Fibroblast of pulmonary artery (primary cell): ENCODE data around the gene LRRC26.

Experiments used
- DNase-seq: peaks from one replicate; pipeline ENCODE4 v3.0.0-alpha.2; 2010; ENCODE audit warnings: low read depth
- H3K4me3 ChIP-seq: replicated peaks from 2 replicates; pipeline ENCODE4 v1.5.1; 2011; ENCODE audit warnings: low read depth, mild to moderate bottlenecking, control low read depth, low read length, moderate library complexity
- CTCF ChIP-seq: IDR thresholded peaks from 2 replicates; pipeline ENCODE4 v1.5.1; 2011; ENCODE audit warnings: mild to moderate bottlenecking, control low read depth, low read length, inconsistent platforms; ENCODE audit errors: missing control alignments

The LRRC26 gene

GRCh38 chr9:137160716-137161557 lies 8.9 kb downstream of the LRRC26 start:
- no peak for TF ChIP-seq CTCF
- DNase-seq: no peak
- H3K4me3 ChIP-seq: no peak overlapping the region

- TF ChIP-seq CTCF: no peak
Observed at GRCh38 chr9:137160054-137160425, 9.8 kb downstream of the LRRC26 start.

GRCh38 chr9:137159105-137160053 lies 10.5 kb downstream of the LRRC26 start:
- no peak for TF ChIP-seq CTCF
- no peak for DNase-seq
- H3K4me3 ChIP-seq: no peak overlapping the region

More at GRCh38 chr9:137160054-137160425, 9.8 kb downstream of the LRRC26 start:
- no peak for DNase-seq
- no peak overlapping the region for H3K4me3 ChIP-seq

- no peak for TF ChIP-seq CTCF
- no peak for DNase-seq
- H3K4me3 ChIP-seq: no peak overlapping the region
Observed at GRCh38 chr9:137158625-137159024, 11.2 kb downstream of the LRRC26 start.

GRCh38 chr9:137157618-137158415 lies 12.0 kb downstream of the LRRC26 start:
- TF ChIP-seq CTCF: no peak
- no peak overlapping the region for H3K4me3 ChIP-seq

GRCh38 chr9:137156567-137157375 lies 13.1 kb downstream of the LRRC26 start:
- peak overlapping the region; percentile 29 for H3K4me3 ChIP-seq
- TF ChIP-seq CTCF: no peak
- DNase-seq: peak; percentile 50

More at GRCh38 chr9:137157618-137158415, 12.0 kb downstream of the LRRC26 start:
- no peak for DNase-seq
